ENCODE data around the gene CELSR1.

Gene CELSR1

GRCh38 chr22:46581538-46582244 is 44.3 kb upstream of the CELSR1 start:
- TF ChIP-seq CTCF (IDR thresholded peaks at IDR 0.05; ENCODE audit: poor library complexity, severe bottlenecking) = no peak
- Histone ChIP-seq H3K36me3 (ENCODE audit: low read depth) (no peaks in the 10 kb centered on the region), H3K9me3 (ENCODE audit: severe bottlenecking) (no peaks in the 10 kb centered on the region), H3K27me3 (ENCODE audit: insufficient read depth, poor library complexity, severe bottlenecking) (no peaks in the 10 kb centered on the region), H3K27ac (ENCODE audit: poor library complexity, severe bottlenecking) (no peak overlapping the region), H3K4me3 (ENCODE audit: severe bottlenecking) (no peak overlapping the region), H3K4me1 (ENCODE audit: insufficient read depth, poor library complexity, severe bottlenecking) (peaks cover 4% of the 10 kb centered on the region)
- DNase-seq (ENCODE audit: low spot score) (peak; percentile 56), ATAC-seq (ENCODE audit: low read depth) (no peak)

- ATAC-seq (ENCODE audit: low read depth) (no peak), DNase-seq (ENCODE audit: low spot score) (peak; percentile 18)
- no peaks in the 10 kb centered on the region for H3K36me3 ChIP-seq (ENCODE audit: low read depth)
- H3K9me3 ChIP-seq (ENCODE audit: severe bottlenecking) = no peaks in the 10 kb centered on the region
- TF ChIP-seq CTCF (IDR thresholded peaks at IDR 0.05; ENCODE audit: poor library complexity, severe bottlenecking) = no peak
- no peaks in the 10 kb centered on the region for H3K27me3 ChIP-seq (ENCODE audit: insufficient read depth, poor library complexity, severe bottlenecking)
- no peak overlapping the region for H3K27ac ChIP-seq (ENCODE audit: poor library complexity, severe bottlenecking)
- no peak overlapping the region for H3K4me3 ChIP-seq (ENCODE audit: severe bottlenecking)
- peaks cover 7% of the 10 kb centered on the region for H3K4me1 ChIP-seq (ENCODE audit: insufficient read depth, poor library complexity, severe bottlenecking)
Observed at GRCh38 chr22:46580940-46581537, 43.6 kb upstream of the CELSR1 start.

- no peak overlapping the region for H3K4me3 ChIP-seq (ENCODE audit: severe bottlenecking)
- H3K9me3 ChIP-seq (ENCODE audit: severe bottlenecking) = no peaks in the 10 kb centered on the region
- ATAC-seq (ENCODE audit: low read depth) (no peak), DNase-seq (ENCODE audit: low spot score) (peak; percentile 26)
- TF ChIP-seq CTCF (IDR thresholded peaks at IDR 0.05; ENCODE audit: poor library complexity, severe bottlenecking) = no peak
- H3K4me1 ChIP-seq (ENCODE audit: insufficient read depth, poor library complexity, severe bottlenecking) = peaks cover 18% of the 10 kb centered on the region
- no peaks in the 10 kb centered on the region for H3K27me3 ChIP-seq (ENCODE audit: insufficient read depth, poor library complexity, severe bottlenecking)
- no peak overlapping the region for H3K27ac ChIP-seq (ENCODE audit: poor library complexity, severe bottlenecking)
- H3K36me3 ChIP-seq (ENCODE audit: low read depth) = no peaks in the 10 kb centered on the region
Observed at GRCh38 chr22:46579751-46580449, 42.5 kb upstream of the CELSR1 start.

- Histone ChIP-seq H3K36me3 (ENCODE audit: low read depth) (no peaks in the 10 kb centered on the region), H3K27me3 (ENCODE audit: insufficient read depth, poor library complexity, severe bottlenecking) (no peaks in the 10 kb centered on the region), H3K9me3 (ENCODE audit: severe bottlenecking) (no peaks in the 10 kb centered on the region), H3K4me3 (ENCODE audit: severe bottlenecking) (no peak overlapping the region), H3K27ac (ENCODE audit: poor library complexity, severe bottlenecking) (no peak overlapping the region), H3K4me1 (ENCODE audit: insufficient read depth, poor library complexity, severe bottlenecking) (peaks cover 18% of the 10 kb centered on the region)
- DNase-seq (ENCODE audit: low spot score) = peak; percentile 55
- no peak for ATAC-seq (ENCODE audit: low read depth)
- no peak for TF ChIP-seq CTCF (IDR thresholded peaks at IDR 0.05; ENCODE audit: poor library complexity, severe bottlenecking)
Observed at GRCh38 chr22:46578824-46579561, 41.6 kb upstream of the CELSR1 start.

All from RWPE2 (cell line).